Measurements from ENCODE around the gene ZDHHC11B.

Gene ZDHHC11B

DNA sequence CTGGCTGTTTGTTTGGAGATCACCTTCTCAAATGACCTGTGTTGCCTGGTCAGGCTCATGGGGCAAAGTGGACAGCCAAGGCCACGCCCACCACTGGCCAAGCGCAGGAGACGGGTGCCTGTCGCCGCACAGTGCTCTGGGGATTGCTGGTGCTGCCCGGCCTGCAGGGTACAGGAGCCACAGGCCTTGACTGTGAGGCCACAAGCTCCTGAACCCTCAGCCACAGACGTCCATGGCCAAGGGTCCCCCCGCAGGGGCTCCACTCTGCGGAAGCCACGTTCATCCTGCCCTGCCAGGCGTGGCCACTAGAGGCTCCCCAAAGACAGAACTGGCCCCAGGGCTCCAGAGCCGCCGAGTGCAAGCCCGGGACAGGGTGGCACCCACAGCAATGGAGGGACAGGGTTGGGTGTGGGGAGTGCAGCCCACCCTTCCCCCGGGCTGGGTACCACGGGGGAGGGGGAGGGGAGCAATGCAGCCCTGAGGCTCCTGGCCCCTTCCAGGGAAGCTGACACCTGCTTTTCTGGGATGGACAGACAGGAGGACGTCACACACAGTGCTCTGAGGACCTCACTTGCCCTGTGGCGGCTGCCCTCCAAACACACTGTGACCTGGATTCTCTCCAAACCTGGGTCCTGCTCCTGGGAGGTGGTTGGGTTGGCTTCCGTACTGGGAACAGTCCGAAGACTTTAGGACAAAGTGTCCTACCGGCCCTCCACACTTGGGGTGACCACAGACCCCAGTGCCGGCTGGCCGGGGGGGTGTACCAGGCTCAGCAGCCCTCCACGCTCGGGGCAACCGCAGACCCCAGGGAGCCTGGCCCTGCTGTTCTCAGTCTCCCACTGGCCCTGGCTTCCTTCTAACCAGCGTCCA lies 112.8 kb downstream of the ZDHHC11B start:
- peak; percentile 78 for DNase-seq

DNA sequence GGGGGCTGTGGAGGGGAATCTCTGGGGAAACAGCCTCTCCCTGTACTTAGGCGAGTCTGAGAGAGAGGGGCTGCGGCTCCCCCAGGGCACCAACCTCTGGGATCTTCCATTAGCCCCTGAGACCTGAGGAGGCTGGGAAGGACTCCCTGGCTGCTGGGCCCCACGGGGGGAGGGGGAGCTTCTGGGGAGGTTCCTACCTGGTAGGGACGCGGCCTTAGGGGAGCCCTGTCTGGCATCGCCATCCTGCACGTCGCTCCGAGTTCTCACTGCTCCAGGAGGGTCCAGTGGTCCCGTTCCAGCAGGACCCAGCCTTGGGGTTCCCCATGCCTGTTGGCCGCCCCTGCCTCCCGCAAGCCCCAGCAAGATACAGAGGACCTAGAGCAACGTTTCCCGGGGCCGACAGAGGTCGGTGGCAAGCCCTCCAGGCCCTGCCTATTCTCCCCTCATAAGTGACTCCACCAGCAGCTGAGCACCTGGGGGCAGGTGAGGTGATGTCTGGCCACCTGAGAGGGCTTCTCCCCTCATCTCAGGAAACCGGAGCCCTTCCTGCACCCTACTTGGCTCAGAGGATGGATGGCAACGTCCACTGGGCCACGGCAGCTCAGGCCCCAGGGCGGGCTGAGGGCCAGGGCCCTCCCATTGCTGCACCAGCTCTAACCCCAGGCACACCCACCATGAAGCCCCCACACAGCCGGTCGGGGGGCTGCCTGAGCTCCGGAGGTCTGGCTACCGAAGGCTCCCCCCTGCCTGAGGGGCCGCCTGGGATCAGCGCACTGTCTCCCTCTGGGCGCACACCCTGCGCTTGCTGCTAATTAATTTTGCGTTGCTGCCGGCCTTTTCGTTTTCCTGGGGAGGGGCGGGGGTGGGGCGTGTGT lies 113.9 kb downstream of the ZDHHC11B start:
- no peak for DNase-seq

DNA sequence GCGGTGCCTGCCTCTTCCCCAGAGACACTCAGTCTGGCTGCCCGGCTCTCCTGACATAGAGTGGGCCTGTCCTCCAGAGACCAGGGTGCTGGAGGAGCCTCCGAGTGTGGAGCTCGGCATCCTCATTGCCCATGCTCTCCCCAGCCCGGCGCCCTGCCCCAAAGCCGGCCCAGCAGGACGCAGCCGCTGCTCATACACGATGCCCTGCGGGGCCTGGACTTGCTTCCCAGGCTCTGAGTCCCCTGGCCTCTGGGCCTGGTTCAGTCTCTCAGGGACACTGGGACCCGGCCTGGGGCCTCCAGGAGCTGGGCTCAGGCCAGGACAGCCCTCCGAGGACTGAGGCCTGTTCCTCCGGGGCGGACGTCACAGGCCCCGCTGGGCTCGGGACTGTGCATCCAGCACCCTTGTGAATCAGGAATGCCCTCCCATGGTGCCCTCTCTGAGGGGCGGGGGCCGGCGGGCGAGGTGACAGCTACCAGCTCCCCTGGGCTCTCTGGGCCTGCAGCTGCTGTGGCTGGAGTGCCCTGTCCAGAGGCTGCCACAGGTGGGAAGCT lies 114.6 kb downstream of the ZDHHC11B start:
- DNase-seq: no peak

DNA sequence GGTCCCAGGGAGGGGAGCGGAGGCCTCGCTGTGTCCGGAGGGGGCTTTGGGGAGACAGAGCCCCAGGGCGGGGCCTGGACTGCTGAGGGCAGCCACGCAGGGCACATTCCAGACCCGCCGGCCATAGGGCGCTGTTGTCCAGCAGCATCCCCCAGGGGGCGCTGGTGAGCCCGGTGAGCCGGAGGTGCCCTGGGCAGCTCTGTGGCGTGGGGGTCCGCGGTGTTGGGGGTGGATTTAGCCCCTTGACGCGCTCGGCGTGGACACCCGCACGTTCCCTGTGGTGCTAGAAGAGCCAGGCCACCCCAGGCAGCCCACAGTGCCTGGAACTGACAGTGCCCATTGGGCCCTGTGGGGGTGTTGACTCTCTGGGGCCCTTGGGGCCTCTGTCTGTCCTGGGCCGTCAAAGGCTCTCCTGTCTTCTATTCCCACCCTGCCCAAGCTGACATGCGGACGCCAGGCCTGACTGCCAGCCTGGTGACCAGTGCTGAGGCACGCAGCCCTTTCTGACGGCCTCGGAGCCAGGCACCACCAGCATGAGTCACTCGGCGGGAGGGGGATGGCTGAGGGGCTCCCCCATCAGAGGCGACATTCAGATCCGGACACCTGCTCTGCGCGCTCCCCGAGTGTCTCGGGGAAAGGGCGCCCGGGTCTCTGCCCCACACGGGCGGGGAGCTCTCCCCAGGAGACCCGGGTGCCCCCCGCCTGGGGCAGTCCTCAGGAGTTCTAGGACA lies 115.3 kb downstream of the ZDHHC11B start:
- DNase-seq: peak; percentile 59

DNA sequence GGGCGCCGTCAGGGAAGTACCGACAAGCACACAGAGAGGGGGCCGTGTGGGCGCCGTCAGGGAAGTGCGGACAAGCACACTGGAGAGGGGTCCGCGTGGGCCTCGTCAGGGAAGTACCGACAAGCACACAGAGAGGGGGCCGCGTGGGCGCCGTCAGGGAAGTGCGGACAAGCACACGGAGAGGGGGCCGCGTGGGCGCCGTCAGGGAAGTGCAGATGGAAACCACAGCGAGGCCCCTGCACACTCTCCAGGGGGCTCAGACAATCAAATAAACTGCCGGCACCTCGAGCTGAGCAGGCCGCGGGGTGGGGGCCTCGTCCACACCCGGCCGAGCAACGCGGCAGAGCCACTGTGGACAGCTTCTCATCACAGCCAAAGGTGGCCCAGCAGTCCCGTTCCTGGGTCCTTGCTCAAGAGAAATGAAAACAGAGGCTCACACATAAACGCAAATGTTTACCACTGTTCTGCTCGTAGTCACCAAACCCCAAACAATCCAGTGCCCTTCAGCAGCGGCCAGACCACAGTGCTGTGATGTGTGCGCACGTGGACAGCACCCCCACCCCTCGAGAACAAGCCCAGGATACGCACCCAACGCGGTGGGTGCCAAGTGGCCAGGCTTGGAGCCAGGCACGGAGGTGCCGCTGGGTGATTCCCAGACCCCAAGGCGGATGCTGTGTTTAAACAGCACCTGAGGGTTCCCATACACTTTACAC lies 116.1 kb downstream of the ZDHHC11B start:
- no peak for DNase-seq

DNA sequence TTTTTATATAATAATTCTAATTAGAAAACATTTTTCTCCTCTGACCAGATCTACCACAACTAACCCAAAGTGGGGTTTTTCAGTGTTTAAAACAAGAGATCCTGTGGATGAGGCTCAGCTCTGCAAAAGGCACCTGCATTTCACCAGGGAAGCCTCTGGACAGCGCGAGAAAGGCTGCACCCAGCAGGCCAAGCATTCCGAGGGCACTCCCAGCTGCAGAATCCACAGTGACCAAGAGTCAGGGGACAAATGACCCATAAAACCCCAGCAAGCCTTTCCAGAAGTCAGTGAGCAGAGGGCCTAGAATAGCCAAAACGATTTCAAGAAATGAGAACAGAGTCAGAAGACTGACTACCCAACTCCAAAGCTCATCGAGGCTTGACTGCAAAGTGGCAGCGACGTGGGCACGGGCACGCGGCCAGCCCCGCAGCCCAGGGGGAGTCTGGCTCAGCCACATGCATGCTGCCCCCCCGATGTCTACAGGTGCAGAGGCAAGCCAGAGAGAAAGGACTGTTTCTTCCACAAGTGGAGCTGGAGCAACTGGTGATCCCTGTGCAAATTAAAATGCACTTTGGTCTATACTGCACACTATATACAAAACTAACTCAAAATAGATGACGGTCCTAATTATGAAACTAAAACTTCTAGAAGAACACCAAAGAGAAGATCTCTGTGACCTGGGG lies 117.6 kb downstream of the ZDHHC11B start:
- no peak for DNase-seq

DNA sequence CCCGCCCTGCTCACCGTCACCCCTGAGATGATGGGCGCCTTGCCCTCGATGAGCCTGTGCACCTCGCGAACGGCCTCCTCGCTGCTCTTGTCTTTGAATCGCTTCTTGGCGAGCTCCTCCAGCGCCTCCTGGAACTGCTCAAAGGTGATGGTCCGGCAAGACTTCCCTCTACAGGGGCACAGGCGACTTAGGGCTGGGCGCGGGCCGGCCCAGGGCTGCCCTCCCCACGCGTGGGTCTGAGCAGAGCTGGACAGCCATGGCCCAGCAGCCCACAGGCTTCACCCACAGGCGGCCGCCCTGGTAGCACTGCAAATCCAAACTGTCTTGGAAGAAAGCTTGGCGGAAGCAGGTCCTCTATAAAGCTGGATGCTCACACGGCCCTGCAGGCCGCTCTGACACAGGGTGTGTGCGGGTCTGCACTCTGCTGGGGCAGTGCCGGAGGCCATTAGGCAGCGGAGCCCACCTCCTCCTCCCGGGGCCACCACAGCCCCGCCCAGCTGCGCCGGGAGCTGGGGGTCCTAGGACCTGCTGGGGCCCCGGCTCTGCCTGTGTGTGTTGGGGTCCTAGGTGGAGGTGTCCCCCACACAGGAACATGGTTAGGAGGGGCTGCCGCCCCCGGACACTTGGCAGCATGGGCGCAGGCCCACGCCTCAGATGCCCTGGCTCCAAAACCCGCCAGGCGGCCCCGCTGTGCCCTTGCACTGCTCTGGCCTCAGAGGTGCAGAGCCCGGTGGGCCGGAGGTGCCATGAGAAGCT lies 118.4 kb downstream of the ZDHHC11B start:
- DNase-seq: no peak

DNA sequence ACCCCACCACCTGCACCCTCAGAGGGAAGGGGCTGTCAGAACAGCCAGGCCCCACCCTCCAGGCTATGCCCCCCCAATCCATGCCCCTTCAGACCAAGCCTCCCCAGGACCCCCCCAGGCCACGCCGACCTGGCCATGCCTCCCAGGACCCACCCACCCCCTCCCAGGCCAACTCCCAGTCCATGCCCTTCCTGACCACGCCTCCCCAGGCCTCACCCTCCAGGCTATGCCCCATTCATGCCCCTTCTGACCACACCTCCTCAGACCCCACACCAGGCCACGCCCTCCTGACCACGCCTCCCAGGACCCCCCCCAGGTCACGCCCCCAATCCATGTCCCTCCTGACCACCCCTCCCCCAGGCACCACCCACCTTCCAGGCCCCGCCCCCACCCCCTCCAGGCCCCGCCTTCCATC lies 119.0 kb downstream of the ZDHHC11B start:
- DNase-seq: no peak

DNA sequence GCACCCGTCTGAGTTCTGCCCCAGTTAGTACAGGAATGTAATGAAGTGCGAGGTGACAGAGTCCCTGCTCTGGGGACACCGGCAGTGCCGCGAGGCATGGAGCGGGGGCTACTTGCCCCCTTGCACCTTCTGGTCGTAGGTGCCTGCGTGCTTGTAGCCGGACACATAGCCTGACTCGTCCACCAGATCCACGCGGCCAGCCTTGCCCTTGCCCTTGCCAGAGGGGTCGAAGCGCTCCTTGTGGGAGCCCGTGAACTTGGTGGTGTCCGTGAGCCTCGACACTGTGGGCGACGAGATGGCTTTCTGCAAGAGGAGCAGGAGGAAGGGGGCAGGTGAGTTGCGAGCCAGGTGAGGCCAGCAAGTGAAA lies 119.6 kb downstream of the ZDHHC11B start:
- no peak for DNase-seq

DNA sequence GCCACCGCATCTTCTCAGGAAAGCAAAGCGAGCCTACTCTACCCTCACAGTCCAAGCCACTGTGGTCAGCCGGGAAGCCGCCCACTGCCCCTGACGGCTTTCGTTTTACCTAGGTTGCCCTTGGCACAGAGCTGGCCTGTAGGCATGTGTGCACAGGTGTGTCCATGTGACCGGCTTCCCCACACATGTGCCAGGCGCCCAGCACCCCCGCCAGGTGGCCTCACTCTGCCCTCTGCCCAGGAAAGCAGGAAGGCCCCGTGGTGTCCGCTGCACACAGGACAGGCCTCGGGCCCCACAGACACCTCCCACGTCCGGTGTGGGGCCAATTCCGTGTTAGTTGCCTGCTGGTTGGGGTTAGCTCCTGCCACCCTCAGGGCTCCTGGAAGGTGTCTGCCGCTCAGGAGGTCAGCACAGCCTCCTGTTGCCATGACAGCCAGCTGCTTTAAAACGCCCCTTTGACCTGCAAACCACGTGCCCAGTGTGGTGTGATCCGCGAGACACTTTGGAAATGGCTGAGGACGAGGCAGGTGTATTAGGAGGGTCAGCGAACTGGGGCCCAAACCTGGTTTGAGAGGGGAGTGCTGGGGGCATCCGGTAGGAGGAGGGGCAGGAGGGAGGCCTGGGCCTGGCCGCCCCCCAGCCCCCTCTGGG lies 120.1 kb downstream of the ZDHHC11B start:
- no peak for DNase-seq

DNA sequence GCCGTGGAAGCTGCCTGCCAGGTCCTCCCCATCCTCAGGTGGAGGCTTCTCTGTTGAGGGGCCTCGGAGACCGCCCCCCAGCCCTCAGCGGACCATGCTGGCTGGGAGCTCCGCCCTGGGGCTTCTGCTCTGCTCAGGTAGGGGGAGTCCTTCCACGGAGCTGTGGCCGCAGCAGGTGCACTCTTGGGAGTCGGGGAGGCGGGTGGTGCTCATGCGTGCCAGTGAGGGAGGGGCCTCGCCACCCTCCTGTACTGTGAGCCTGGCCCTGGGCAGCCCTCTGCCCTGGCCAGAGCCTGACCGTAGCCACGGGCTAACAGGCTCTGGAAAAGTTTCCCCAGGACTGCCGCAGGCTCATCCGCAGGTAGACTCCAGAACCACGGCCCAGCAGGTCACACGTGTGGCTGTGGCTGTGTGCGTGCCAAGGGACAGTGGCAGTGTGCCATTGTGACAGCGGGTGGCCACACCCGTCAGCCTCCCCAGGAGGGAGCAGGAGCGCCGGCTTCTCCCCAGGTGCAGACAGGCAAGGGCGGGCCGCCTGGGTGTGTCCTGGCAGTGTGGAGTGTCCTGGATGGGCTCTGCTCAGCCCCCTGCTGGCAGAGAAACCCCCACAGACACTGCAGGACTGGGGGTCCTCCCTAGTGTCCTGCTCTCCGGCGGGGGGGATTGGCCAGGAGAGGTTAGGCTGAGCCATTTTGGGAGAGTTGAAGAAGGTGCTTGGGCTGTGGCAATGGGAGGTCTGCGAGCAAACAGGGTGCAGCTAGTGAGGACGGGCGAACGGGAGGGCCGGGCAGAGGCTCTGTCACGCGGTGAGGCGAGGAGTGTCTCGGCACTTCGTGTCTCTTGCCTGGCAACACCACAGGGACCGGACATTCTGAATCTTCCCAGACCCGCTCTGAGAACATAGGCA lies 120.8 kb downstream of the ZDHHC11B start:
- no peak for DNase-seq

DNA sequence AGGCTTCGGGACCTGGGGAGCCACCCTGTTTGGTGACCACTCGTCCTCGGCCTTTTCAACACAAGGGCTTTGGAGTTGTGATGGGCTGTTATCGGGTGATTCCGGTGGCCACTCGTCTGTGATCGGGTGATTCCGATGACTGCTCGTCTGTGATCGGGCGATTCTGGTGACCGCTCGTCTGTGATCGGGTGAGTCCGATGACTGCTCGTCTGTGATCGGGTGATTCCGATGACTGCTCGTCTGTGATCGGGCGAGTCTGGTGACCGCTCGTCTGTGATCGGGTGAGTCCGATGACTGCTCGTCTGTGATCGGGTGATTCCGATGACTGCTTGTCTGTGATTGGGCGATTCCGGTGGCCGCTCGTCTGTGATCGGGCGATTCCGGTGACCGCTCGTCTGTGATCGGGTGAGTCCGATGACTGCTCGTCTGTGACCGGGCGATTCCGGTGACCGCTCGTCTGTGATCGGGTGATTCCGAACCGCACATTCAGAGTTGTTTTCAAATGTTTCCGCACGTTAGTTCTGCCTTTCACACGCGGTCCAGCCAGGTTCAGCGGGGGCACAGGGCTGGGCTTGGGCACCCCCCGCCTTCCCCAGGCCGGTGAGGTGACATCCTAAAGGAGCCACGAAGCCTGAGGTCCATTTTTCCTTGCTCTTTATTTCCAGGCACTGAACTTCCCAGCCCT lies 121.6 kb downstream of the ZDHHC11B start:
- DNase-seq: no peak

DNA sequence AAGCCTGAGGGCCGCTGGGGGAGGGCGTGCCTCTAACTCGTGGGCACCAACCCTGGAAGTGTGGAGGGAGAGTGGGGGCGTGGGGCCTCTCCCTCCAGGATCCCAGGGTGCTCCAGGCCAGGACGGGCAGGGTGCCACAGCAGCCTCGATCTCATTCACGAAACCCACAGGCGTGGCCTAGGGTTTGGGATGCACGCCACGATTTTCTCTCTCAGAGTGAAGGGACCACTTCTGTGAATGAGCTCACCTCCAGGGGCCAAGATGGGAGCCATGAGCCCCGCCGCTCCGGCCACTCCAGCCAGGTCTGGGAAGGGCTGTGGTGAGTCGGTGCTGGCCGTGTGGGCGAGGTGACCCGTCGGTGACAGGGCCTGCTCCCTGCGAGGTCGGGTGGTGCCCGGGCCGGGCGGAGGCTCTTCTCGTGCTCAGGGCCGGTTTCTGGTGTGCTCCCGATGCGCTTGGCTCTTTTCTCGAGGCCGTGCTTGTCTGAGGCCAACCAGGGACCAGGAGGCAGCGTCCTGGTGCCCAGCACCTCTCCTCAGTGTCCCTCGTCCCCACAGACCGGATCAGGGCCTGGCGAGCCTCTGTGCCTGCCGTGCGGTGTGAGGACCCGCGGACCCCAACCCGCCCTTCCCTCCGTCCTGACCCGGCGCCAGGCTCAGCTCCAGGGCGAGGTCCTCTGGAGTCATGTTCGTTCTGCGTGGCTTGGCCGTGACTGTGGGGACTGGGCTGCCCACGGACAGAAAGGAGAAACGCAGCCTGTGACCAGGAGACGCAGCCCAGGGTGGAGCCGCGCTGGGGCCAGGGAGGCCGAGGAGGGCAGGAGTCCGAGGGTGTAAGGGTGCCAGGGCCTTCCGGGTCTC lies 122.4 kb downstream of the ZDHHC11B start:
- no peak for DNase-seq

DNA sequence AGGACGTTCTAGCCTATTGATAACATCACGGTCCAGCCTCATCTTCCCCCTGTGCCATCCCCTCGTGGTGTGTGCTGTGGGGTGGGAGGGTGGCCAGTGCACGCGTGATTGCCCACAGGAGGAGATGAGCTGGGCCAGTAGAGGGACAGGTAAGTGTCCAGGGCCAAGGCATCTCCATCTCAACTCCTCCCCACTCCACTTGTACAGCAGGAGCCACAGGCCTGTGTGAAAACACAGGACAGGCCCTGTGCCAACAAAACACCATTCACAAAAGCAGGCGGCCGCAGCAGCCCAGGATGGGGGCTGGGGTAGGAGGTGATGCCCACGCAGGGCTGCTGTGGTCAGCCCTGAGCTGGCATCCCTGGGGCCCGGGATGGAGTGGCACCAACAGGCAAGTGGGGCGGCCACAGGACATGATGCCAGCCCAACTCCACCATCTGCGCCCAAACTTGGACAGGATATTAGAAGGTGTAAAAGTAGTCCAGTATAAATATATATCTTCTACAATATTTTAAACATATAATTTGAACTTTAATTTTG lies 124.0 kb downstream of the ZDHHC11B start:
- DNase-seq: no peak

Measured in stimulated activated CD4-positive, alpha-beta T cell treated with anti-CD3 and anti-CD28 coated beads, Interleukin-15, amount 100 ng/mL, for 24 hours (primary cell).